ENCODE results near the gene TUBA4A. TPM values are rescaled to one million over a fixed set of nuclear protein-coding genes. Genes with fewer than 3 reads are reported as not detected.

Gene TUBA4A
- total RNA-seq, 1 donor from 2014 or later: 7.9 TPM

- Mint-ChIP-seq H3K27me3 (ENCODE audit: unreplicated experiment) (peaks cover 28% of the 10 kb centered on the region), H3K9me3 (ENCODE audit: unreplicated experiment) (no peaks in the 10 kb centered on the region), H3K27ac (ENCODE audit: unreplicated experiment) (no peak overlapping the region), H3K4me3 (ENCODE audit: unreplicated experiment) (peak overlapping the region; percentile 68), H3K4me1 (ENCODE audit: unreplicated experiment) (peaks cover 41% of the 10 kb centered on the region), H3K36me3 (ENCODE audit: unreplicated experiment) (no peaks in the 10 kb centered on the region)
- DNase-seq (ENCODE audit: extremely low spot score, unreplicated experiment): no peak
- TF ChIP-seq CTCF (IDR thresholded peaks at IDR 0.05): no peak
These were observed 978 bp upstream of the TUBA4A start for GRCh38 chr2:219254590-219255201.

- H3K4me3 Mint-ChIP-seq (ENCODE audit: unreplicated experiment): peak within 1 kb of the TSS; percentile 68
- TF ChIP-seq CTCF (IDR thresholded peaks at IDR 0.05): no peak
- no peaks in the 10 kb centered on the region for H3K36me3 Mint-ChIP-seq (ENCODE audit: unreplicated experiment)
- H3K27ac Mint-ChIP-seq (ENCODE audit: unreplicated experiment): no peak within 1 kb of the TSS
- no peaks in the 10 kb centered on the region for H3K9me3 Mint-ChIP-seq (ENCODE audit: unreplicated experiment)
- H3K4me1 Mint-ChIP-seq (ENCODE audit: unreplicated experiment): peaks cover 55% of the 10 kb centered on the region
- H3K27me3 Mint-ChIP-seq (ENCODE audit: unreplicated experiment): peaks cover 19% of the 10 kb centered on the region
- no peak for DNase-seq (ENCODE audit: extremely low spot score, unreplicated experiment)
These were observed 592 bp downstream of the TUBA4A start, which contains the start of gene TUBA4B for GRCh38 chr2:219252900-219253752. TSS of gene TUBA4B (plus strand) at chr2:219253243. CDS start at chr2:219253408, 165 bp downstream.

- DNase-seq (ENCODE audit: extremely low spot score, unreplicated experiment): no peak
- Mint-ChIP-seq H3K36me3 (ENCODE audit: unreplicated experiment) (no peaks in the 10 kb centered on the region), H3K4me1 (ENCODE audit: unreplicated experiment) (peaks cover 57% of the 10 kb centered on the region), H3K4me3 (ENCODE audit: unreplicated experiment) (peak overlapping the region; percentile 67), H3K27ac (ENCODE audit: unreplicated experiment) (no peak overlapping the region), H3K27me3 (ENCODE audit: unreplicated experiment) (peaks cover 19% of the 10 kb centered on the region), H3K9me3 (ENCODE audit: unreplicated experiment) (no peaks in the 10 kb centered on the region)
- no peak for TF ChIP-seq CTCF (IDR thresholded peaks at IDR 0.05)
These were observed 1.2 kb downstream of the TUBA4A start for GRCh38 chr2:219252570-219252899.

- Mint-ChIP-seq H3K4me1 (ENCODE audit: unreplicated experiment) (peaks cover 57% of the 10 kb centered on the region), H3K27me3 (ENCODE audit: unreplicated experiment) (peaks cover 19% of the 10 kb centered on the region), H3K36me3 (ENCODE audit: unreplicated experiment) (no peaks in the 10 kb centered on the region), H3K9me3 (ENCODE audit: unreplicated experiment) (no peaks in the 10 kb centered on the region), H3K4me3 (ENCODE audit: unreplicated experiment) (no peak overlapping the region), H3K27ac (ENCODE audit: unreplicated experiment) (peak overlapping the region; percentile 67)
- no peak for TF ChIP-seq CTCF (IDR thresholded peaks at IDR 0.05)
- DNase-seq (ENCODE audit: extremely low spot score, unreplicated experiment): no peak
These were observed 1.6 kb downstream of the TUBA4A start for GRCh38 chr2:219252084-219252483.

- H3K27me3 Mint-ChIP-seq (ENCODE audit: unreplicated experiment): peaks cover 19% of the 10 kb centered on the region
- H3K36me3 Mint-ChIP-seq (ENCODE audit: unreplicated experiment): no peaks in the 10 kb centered on the region
- peak overlapping the region; percentile 67 for H3K27ac Mint-ChIP-seq (ENCODE audit: unreplicated experiment)
- DNase-seq (ENCODE audit: extremely low spot score, unreplicated experiment): no peak
- no peak overlapping the region for H3K4me3 Mint-ChIP-seq (ENCODE audit: unreplicated experiment)
- no peaks in the 10 kb centered on the region for H3K9me3 Mint-ChIP-seq (ENCODE audit: unreplicated experiment)
- no peak for TF ChIP-seq CTCF (IDR thresholded peaks at IDR 0.05)
- H3K4me1 Mint-ChIP-seq (ENCODE audit: unreplicated experiment): peaks cover 57% of the 10 kb centered on the region
These were observed 2.1 kb downstream of the TUBA4A start for GRCh38 chr2:219251656-219252055.

Data from osteocyte (in vitro differentiated cells).